Endometrial microvascular endothelial cells (primary cell): ENCODE measurements around the gene EMILIN3. TPM values are rescaled to one million over a fixed set of nuclear protein-coding genes. Genes with fewer than 3 reads are reported as not detected.
"Not testable (repeated sequence)": the region's sequence is repeated elsewhere in the genome, so short reads cannot be mapped to it uniquely, and the experiment has no call there.

ENCODE experiments used
- in situ Hi-C: cut with HindIII; loops from 2 replicates; pipeline ENCODE4 v1.10.0; 2017; ENCODE audit warnings: low sequenced_read_pairs, low pct_unique_long_range_greater_than_20kb; ENCODE audit errors: inconsistent ontology term
- total RNA-seq: library from RNA; depleted of rRNA; stranded (reverse); fragments of >200 nt; gene quantifications from one replicate; pipeline ENCODE4 v1.2.3, GENCODE V29; 2015; ENCODE audit errors: inconsistent ontology term

The EMILIN3 gene
- total RNA-seq, 1 donor from 2014 or later: not detected

- in situ Hi-C loops: no loop called here
Measured at GRCh38 chr20:41334036-41334435, 32.6 kb downstream of the EMILIN3 start.

GRCh38 chr20:41331731-41332130 lies 34.9 kb downstream of the EMILIN3 start:
- in situ Hi-C loops: no loop called here

- in situ Hi-C loops: no loop called here
Measured at GRCh38 chr20:41330941-41331340, 35.7 kb downstream of the EMILIN3 start.

- in situ Hi-C loops: no loop called here
Measured at GRCh38 chr20:41330343-41330720, 36.3 kb downstream of the EMILIN3 start.

- in situ Hi-C loops: no loop called here
Measured at GRCh38 chr20:41329435-41330342, 36.9 kb downstream of the EMILIN3 start.

- in situ Hi-C loops: no loop called here
Measured at GRCh38 chr20:41327178-41327577, 39.4 kb downstream of the EMILIN3 start.

GRCh38 chr20:41320976-41321375 lies 45.6 kb downstream of the EMILIN3 start:
- in situ Hi-C loops: no loop called here

- in situ Hi-C loops: no loop called here
Measured at GRCh38 chr20:41320441-41320840, 46.2 kb downstream of the EMILIN3 start.

- in situ Hi-C loops: no loop called here
Measured at GRCh38 chr20:41318271-41318649, 48.4 kb downstream of the EMILIN3 start.

GRCh38 chr20:41317546-41318270 lies 48.9 kb downstream of the EMILIN3 start, which contains the start of gene ZHX3:
Gene ZHX3 (minus strand): TSS chr20:41317731. CDS start chr20:41204916, 112,815 bp downstream.
- in situ Hi-C loops: no loop called here

GRCh38 chr20:41316602-41317545 lies 49.7 kb downstream of the EMILIN3 start:
- in situ Hi-C loops: no loop called here

- in situ Hi-C loops: no loop called here
Measured at GRCh38 chr20:41316051-41316450, 50.6 kb downstream of the EMILIN3 start.

GRCh38 chr20:41314386-41314785 lies 52.2 kb downstream of the EMILIN3 start:
- in situ Hi-C loops: no loop called here

- in situ Hi-C loops: not testable (repeated sequence)
Measured at GRCh38 chr20:41312009-41312408, 54.6 kb downstream of the EMILIN3 start.

Other genes starting within 250 kb of the EMILIN3 start
- 61.3 TPM for gene PLCG1, start 229.3 kb downstream of the EMILIN3 start, total RNA-seq
- gene ZHX3, start 49.1 kb downstream of the EMILIN3 start, total RNA-seq: 10.2 TPM
- 5.3 TPM for gene LPIN3, start 26.0 kb downstream of the EMILIN3 start, total RNA-seq